SK-N-SH (cell line): ENCODE data around the gene SH3GL2.

Experiments used
- CTCF ChIP-seq: fragments of 200-600 bp; sonication (generic); IDR thresholded peaks from 2 replicates; pipeline ENCODE4 v1.6.1; 2017; ENCODE audit warnings: antibody characterized with exemption, mild to moderate bottlenecking, moderate library complexity
- EP300 ChIP-seq, 2 experiments: IDR thresholded peaks; 2 replicates each; pipeline versions ENCODE4 v1.4.0 to v1.6.1; 2012; ENCODE audit warnings: borderline replicate concordance in 1 of 2, low read depth in 1 of 2, low read length in 1 of 2
- RCOR1 ChIP-seq: fragments of 150-350 bp; IDR thresholded peaks from 2 replicates; pipeline ENCODE4 v1.6.1; 2017; ENCODE audit warnings: antibody characterized with exemption, low read length

- no peak for TF ChIP-seq CTCF
- TF ChIP-seq EP300 (IDR thresholded peaks at IDR 0.05; ENCODE audit: borderline replicate concordance in 1 of 2, low read depth in 1 of 2, low read length in 1 of 2), result no peak
- TF ChIP-seq RCOR1, result no peak
These were observed 210.4 kb downstream of the SH3GL2 start for GRCh38 chr9:17789316-17789715.
